ENCODE data around the gene ZDHHC8.
A peak's percentile ranks its signal among the peaks of the same experiment; 100 is the strongest.

ZDHHC8 gene

DNA sequence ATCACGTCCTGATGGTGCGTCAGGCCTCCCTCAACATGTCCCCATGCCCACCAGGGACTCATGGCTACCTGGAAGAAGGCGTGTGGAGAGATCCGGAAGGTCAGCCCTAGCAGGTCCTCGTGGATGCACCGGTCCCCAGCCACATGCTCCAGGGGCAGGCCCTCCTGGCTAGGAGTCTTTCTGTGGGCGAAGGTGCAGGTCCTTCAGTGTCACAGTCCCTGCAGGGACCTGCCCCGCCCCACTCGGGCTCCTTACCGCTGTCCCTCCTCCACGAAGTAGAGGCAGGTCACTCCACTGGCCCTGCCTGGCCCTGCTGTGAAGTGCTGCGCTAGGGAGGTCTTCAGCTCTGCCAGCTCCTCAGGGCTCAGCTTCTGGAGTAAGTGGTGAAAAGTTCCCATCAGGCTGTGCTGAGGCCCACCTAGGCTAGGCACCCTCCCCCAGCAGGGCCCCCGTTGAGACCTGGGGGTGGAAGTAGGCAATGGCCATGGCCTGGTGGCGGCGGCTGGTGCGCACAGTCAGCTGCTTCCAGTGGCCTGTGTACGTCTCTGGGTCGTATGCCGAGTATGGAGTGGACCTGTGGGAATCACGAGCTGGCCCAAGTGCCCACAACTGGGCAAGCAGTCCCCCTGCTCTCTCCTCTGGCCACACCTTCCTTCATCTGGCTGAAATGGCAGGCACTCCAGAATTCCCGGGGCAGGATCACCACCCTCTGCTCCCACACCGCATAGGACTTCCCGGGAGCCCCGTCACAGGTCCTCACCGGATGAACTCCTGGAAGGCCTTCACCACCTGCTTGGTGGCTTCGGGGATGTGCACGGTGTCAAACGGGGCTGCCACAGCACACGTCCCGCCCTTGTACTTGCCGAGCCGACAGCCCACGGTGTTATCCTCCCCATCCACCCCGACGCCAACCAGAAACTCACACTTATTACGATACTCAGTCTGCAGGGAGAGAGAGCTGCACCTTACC is 16.8 kb upstream of the ZDHHC8 start:
- Histone ChIP-seq H2BK5ac (ENCODE audit: low read depth, low read length, poor library complexity, severe bottlenecking) (no peak overlapping the region), H3K4me2 (ENCODE audit: low read length, poor library complexity, severe bottlenecking) (no peak overlapping the region), H4K91ac (ENCODE audit: low read length) (peak overlapping the region; percentile 31), H3K14ac (ENCODE audit: low read length in 2 of 2) (no peak overlapping the region), H3K27ac (ENCODE audit: low read length, poor library complexity, severe bottlenecking) (no peak overlapping the region), H2BK12ac (ENCODE audit: low read length in 2 of 2) (no peak overlapping the region), H2BK15ac (ENCODE audit: low read depth, poor library complexity, severe bottlenecking) (no peak overlapping the region), H3K9ac (ENCODE audit: low read length) (peak overlapping the region; percentile 98), H3K23ac (ENCODE audit: low read length in 2 of 2) (peak overlapping the region in 1 of 2 experiments; percentile 16), H2BK120ac (ENCODE audit: low read depth, low read length) (no peak overlapping the region), H3K36me3 (ENCODE audit: control insufficient read depth in 1 of 2, insufficient read depth in 2 of 2, low read depth in 1 of 2, low read length in 2 of 2) (peaks cover 65 to 73% of the 10 kb centered on the region in 2 experiments), H2AFZ (ENCODE audit: low read depth, low read length) (no peak overlapping the region), H3K4me3 (ENCODE audit: insufficient read depth in 1 of 2, low read depth in 1 of 2, low read length in 2 of 2) (no peak overlapping the region), H4K8ac (ENCODE audit: low read length) (no peak overlapping the region), H3K9me3 (ENCODE audit: control insufficient read depth, low read length) (no peaks in the 10 kb centered on the region), H3K4me1 (ENCODE audit: control insufficient read depth, insufficient read depth, low read depth, low read length) (peaks cover 31% of the 10 kb centered on the region), H3K79me1 (replicated peaks; ENCODE audit: low read length, poor library complexity, severe bottlenecking) (peaks cover 41% of the 10 kb centered on the region), H2AK5ac (ENCODE audit: low read length, severe bottlenecking) (no peak overlapping the region), H3K4ac (ENCODE audit: low read depth in 1 of 2, low read length in 2 of 2) (peak overlapping the region in 1 of 2 experiments; percentile 15), H3K27me3 (ENCODE audit: control insufficient read depth in 1 of 2, insufficient read depth in 1 of 2, low read length in 2 of 2) (no peaks in the 10 kb centered on the region), H3K18ac (ENCODE audit: low read depth in 1 of 2, low read length in 2 of 2) (no peak overlapping the region)
- 96% methylated on average over 36 of the region's 36 CpGs for WGBS
- DNase-seq = no peak

DNA sequence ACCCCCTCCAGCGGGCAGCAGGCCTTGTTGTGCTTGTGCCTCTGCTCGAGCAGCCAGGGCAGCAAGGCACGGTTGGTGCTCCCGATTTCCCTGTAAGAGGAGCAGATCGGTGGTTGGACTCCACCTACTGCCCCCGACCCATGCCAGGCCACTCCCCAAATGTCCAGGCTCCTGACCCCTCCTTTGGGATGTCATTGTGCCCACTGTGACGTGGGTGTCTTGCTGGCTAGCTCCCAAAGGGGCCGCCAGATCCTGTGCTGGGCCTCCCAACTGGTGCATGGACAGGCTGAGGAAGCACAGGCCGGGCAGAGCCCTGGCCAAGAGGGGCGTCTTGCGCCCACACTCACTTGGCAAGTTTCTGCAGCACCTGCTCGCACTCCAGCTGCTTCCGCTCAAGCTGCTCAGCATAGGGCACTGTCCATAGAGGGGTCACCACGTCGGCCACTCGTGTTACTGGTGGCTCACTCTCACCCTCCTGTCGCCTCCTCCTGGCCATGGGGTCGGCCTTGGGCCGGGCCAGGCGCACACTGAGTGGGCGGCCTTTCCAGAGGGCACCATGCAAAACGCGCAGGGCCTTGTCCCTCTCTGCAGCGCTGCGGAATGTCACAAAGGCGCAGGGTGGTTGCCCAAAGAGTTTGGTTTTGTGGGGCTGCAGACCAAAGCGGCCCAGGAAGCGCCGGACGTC is 15.8 kb upstream of the ZDHHC8 start, which contains the start of gene RANBP1:
Gene RANBP1 (plus strand): TSS at position 414 of the 685 bp plus-strand sequence. CDS start 81 bp downstream, at position 495.
- peak within 1 kb of the TSS; percentile 96 for H4K91ac ChIP-seq (ENCODE audit: low read length)
- H3K18ac ChIP-seq (ENCODE audit: low read depth in 1 of 2, low read length in 2 of 2) = peak within 1 kb of the TSS; percentile 96
- H2AK5ac ChIP-seq (ENCODE audit: low read length, severe bottlenecking) = peak within 1 kb of the TSS; percentile 79
- peak within 1 kb of the TSS; percentile 85 for H2AFZ ChIP-seq (ENCODE audit: low read depth, low read length)
- peaks cover 33% of the 10 kb centered on the region for H3K4me1 ChIP-seq (ENCODE audit: control insufficient read depth, insufficient read depth, low read depth, low read length)
- peak within 1 kb of the TSS; percentile 96 for H3K4me3 ChIP-seq (ENCODE audit: insufficient read depth in 1 of 2, low read depth in 1 of 2, low read length in 2 of 2)
- H3K14ac ChIP-seq (ENCODE audit: low read length in 2 of 2) = peak within 1 kb of the TSS; percentile 87 to 98
- H3K27me3 ChIP-seq (ENCODE audit: control insufficient read depth in 1 of 2, insufficient read depth in 1 of 2, low read length in 2 of 2) = no peaks in the 10 kb centered on the region
- DNase-seq = no peak
- peak within 1 kb of the TSS; percentile 98 for H3K9ac ChIP-seq (ENCODE audit: low read length)
- H3K9me3 ChIP-seq (ENCODE audit: control insufficient read depth, low read length) = no peaks in the 10 kb centered on the region
- WGBS = 91% methylated on average over 30 of the region's 30 CpGs
- H2BK15ac ChIP-seq (ENCODE audit: low read depth, poor library complexity, severe bottlenecking) = peak within 1 kb of the TSS; percentile 78
- H3K23ac ChIP-seq (ENCODE audit: low read length in 2 of 2) = peak within 1 kb of the TSS in 1 of 2 experiments; percentile 66
- peak within 1 kb of the TSS; percentile 57 for H3K27ac ChIP-seq (ENCODE audit: low read length, poor library complexity, severe bottlenecking)
- H2BK12ac ChIP-seq (ENCODE audit: low read length in 2 of 2) = peak within 1 kb of the TSS; percentile 31 to 71
- peak within 1 kb of the TSS; percentile 98 for H3K4me2 ChIP-seq (ENCODE audit: low read length, poor library complexity, severe bottlenecking)
- peaks cover 64 to 73% of the 10 kb centered on the region in 2 experiments for H3K36me3 ChIP-seq (ENCODE audit: control insufficient read depth in 1 of 2, insufficient read depth in 2 of 2, low read depth in 1 of 2, low read length in 2 of 2)
- H3K79me1 ChIP-seq (replicated peaks; ENCODE audit: low read length, poor library complexity, severe bottlenecking) = peaks cover 39% of the 10 kb centered on the region
- H4K8ac ChIP-seq (ENCODE audit: low read length) = peak within 1 kb of the TSS; percentile 99
- peak within 1 kb of the TSS; percentile 98 for H2BK120ac ChIP-seq (ENCODE audit: low read depth, low read length)
- H3K4ac ChIP-seq (ENCODE audit: low read depth in 1 of 2, low read length in 2 of 2) = peak within 1 kb of the TSS; percentile 89 to 96
- H2BK5ac ChIP-seq (ENCODE audit: low read depth, low read length, poor library complexity, severe bottlenecking) = peak within 1 kb of the TSS; percentile 77

DNA sequence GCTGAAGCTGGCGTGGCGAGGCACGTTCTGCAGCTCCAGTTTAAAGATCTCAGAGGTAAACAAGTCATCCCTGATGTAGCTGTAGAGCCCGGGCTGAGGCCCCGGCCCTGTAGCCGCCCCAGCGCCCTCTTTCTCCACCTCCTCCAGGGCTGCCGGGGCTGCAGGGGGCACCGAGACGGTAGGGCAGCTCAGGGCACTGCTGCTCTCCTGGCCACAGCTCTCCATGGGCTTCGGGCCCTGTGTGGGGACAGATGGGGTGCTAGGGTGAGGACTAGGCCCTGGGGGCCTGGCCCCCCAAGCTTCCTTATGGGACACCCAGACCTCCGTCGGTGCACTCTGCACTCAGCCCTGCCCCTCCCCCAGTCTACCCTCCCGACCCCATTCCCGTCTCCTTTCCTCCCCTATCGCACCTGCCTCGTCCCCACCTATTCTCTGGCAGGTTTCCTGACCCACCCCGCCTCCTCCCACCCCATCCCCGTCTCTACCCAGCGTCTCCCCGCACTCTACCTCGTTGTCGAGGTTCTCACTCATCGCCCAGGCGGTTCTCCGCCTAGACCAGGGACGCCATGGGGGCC is 15.1 kb upstream of the ZDHHC8 start:
- Histone ChIP-seq H3K79me1 (replicated peaks; ENCODE audit: low read length, poor library complexity, severe bottlenecking) (peaks cover 39% of the 10 kb centered on the region), H3K4me1 (ENCODE audit: control insufficient read depth, insufficient read depth, low read depth, low read length) (peaks cover 31% of the 10 kb centered on the region), H2BK12ac (ENCODE audit: low read length in 2 of 2) (peak overlapping the region; percentile 31 to 71), H2BK15ac (ENCODE audit: low read depth, poor library complexity, severe bottlenecking) (peak overlapping the region; percentile 78), H3K4me2 (ENCODE audit: low read length, poor library complexity, severe bottlenecking) (peak overlapping the region; percentile 98), H3K36me3 (ENCODE audit: control insufficient read depth in 1 of 2, insufficient read depth in 2 of 2, low read depth in 1 of 2, low read length in 2 of 2) (peaks cover 61 to 73% of the 10 kb centered on the region in 2 experiments), H3K23ac (ENCODE audit: low read length in 2 of 2) (peak overlapping the region in 1 of 2 experiments; percentile 66), H3K9me3 (ENCODE audit: control insufficient read depth, low read length) (no peaks in the 10 kb centered on the region), H2BK5ac (ENCODE audit: low read depth, low read length, poor library complexity, severe bottlenecking) (peak overlapping the region; percentile 77), H3K27ac (ENCODE audit: low read length, poor library complexity, severe bottlenecking) (peak overlapping the region; percentile 57), H3K14ac (ENCODE audit: low read length in 2 of 2) (peak overlapping the region; percentile 87 to 98), H2AFZ (ENCODE audit: low read depth, low read length) (peak overlapping the region; percentile 85), H4K91ac (ENCODE audit: low read length) (peak overlapping the region; percentile 96), H2AK5ac (ENCODE audit: low read length, severe bottlenecking) (peak overlapping the region; percentile 79), H3K27me3 (ENCODE audit: control insufficient read depth in 1 of 2, insufficient read depth in 1 of 2, low read length in 2 of 2) (no peaks in the 10 kb centered on the region), H2BK120ac (ENCODE audit: low read depth, low read length) (peak overlapping the region; percentile 98), H3K4me3 (ENCODE audit: insufficient read depth in 1 of 2, low read depth in 1 of 2, low read length in 2 of 2) (peak overlapping the region; percentile 96), H3K9ac (ENCODE audit: low read length) (peak overlapping the region; percentile 98), H4K8ac (ENCODE audit: low read length) (peak overlapping the region; percentile 99), H3K18ac (ENCODE audit: low read depth in 1 of 2, low read length in 2 of 2) (peak overlapping the region; percentile 96), H3K4ac (ENCODE audit: low read depth in 1 of 2, low read length in 2 of 2) (peak overlapping the region; percentile 89 to 96)
- WGBS = 24% methylated on average over 23 of the region's 27 CpGs
- no peak for DNase-seq
